Lower leg skin (tissue), 3 donors: ENCODE results near the gene CSNK1G2.

ENCODE experiments used
- CTCF ChIP-seq, 3 donors: fragments of 450-650 bp; IDR thresholded peaks; one replicate each; pipeline ENCODE4 v1.5.1; 2016; ENCODE audit warnings: antibody characterized with exemption in 3 of 3, mild to moderate bottlenecking in 3 of 3, moderate library complexity in 2 of 3
- POLR2A ChIP-seq, 2 donors: fragments of 450-650 bp; IDR thresholded peaks; one replicate each; pipeline ENCODE4 v1.6.1; 2016 to 2017; ENCODE audit warnings: antibody characterized with exemption in 2 of 2, mild to moderate bottlenecking in 1 of 2, moderate library complexity in 1 of 2

DNA sequence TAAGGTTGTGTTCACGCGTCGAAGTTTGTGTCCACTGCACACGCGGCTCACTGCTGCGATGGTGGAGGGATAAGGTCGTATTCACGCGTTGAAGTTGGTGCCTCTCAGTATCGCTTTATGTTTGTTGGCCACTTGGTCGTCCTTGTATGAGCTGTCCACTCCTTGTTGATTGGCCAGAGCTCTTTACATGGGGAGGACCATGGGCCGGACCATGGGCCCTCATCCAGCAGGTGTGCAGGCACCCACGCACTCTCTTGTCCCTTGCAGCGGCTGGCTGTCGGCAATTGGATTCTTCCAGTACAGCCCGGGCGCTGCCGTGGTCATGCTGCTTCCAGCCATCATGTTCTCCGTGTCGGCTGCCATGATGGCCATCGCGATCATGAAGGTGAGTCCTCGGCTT, 18.2 kb upstream of the CSNK1G2 start:
- TF ChIP-seq CTCF (IDR thresholded peaks at IDR 0.05) (no peak), POLR2A (IDR thresholded peaks at IDR 0.05) (no peak)
